ENCODE measurements around the gene SLC6A19.

Gene SLC6A19

GRCh38 chr5:1218351-1219080, 17.1 kb downstream of the SLC6A19 start:
- Mint-ChIP-seq H3K36me3 (ENCODE audit: low read depth) (no peaks in the 10 kb centered on the region), H3K4me1 (ENCODE audit: low read depth) (no peaks in the 10 kb centered on the region), H3K4me3 (no peak overlapping the region), H3K27me3 (ENCODE audit: low read depth) (no peaks in the 10 kb centered on the region), H3K27ac (no peak overlapping the region), H3K9me3 (no peaks in the 10 kb centered on the region)
- DNase-seq (ENCODE audit: low spot score), result no peak

GRCh38 chr5:1219098-1219767, 17.8 kb downstream of the SLC6A19 start:
- Mint-ChIP-seq H3K27ac (no peak overlapping the region), H3K27me3 (ENCODE audit: low read depth) (no peaks in the 10 kb centered on the region), H3K9me3 (no peaks in the 10 kb centered on the region), H3K36me3 (ENCODE audit: low read depth) (no peaks in the 10 kb centered on the region), H3K4me3 (no peak overlapping the region), H3K4me1 (ENCODE audit: low read depth) (no peaks in the 10 kb centered on the region)
- DNase-seq (ENCODE audit: low spot score), result no peak

- Mint-ChIP-seq H3K4me1 (ENCODE audit: low read depth) (no peaks in the 10 kb centered on the region), H3K36me3 (ENCODE audit: low read depth) (no peaks in the 10 kb centered on the region), H3K4me3 (no peak overlapping the region), H3K9me3 (no peaks in the 10 kb centered on the region), H3K27ac (no peak overlapping the region), H3K27me3 (ENCODE audit: low read depth) (no peaks in the 10 kb centered on the region)
- DNase-seq (ENCODE audit: low spot score), result no peak
These were observed 18.3 kb downstream of the SLC6A19 start for GRCh38 chr5:1219768-1220100.

- Mint-ChIP-seq H3K27me3 (ENCODE audit: low read depth) (no peaks in the 10 kb centered on the region), H3K27ac (no peak overlapping the region), H3K9me3 (no peaks in the 10 kb centered on the region), H3K36me3 (ENCODE audit: low read depth) (no peaks in the 10 kb centered on the region), H3K4me1 (ENCODE audit: low read depth) (no peaks in the 10 kb centered on the region), H3K4me3 (no peak overlapping the region)
- no peak for DNase-seq (ENCODE audit: low spot score)
These were observed 19.0 kb downstream of the SLC6A19 start for GRCh38 chr5:1220351-1220750.

- Mint-ChIP-seq H3K36me3 (ENCODE audit: low read depth) (no peaks in the 10 kb centered on the region), H3K9me3 (no peaks in the 10 kb centered on the region), H3K27ac (no peak overlapping the region), H3K4me3 (no peak overlapping the region), H3K4me1 (ENCODE audit: low read depth) (no peaks in the 10 kb centered on the region), H3K27me3 (ENCODE audit: low read depth) (no peaks in the 10 kb centered on the region)
- no peak for DNase-seq (ENCODE audit: low spot score)
These were observed 19.4 kb downstream of the SLC6A19 start for GRCh38 chr5:1220831-1221230.

GRCh38 chr5:1221721-1222120, 20.3 kb downstream of the SLC6A19 start:
- no peak for DNase-seq (ENCODE audit: low spot score)
- Mint-ChIP-seq H3K4me1 (ENCODE audit: low read depth) (no peaks in the 10 kb centered on the region), H3K27me3 (ENCODE audit: low read depth) (no peaks in the 10 kb centered on the region), H3K4me3 (no peak overlapping the region), H3K9me3 (no peaks in the 10 kb centered on the region), H3K36me3 (ENCODE audit: low read depth) (no peaks in the 10 kb centered on the region), H3K27ac (no peak overlapping the region)

- H3K27ac Mint-ChIP-seq, result no peak overlapping the region
These were observed 20.8 kb downstream of the SLC6A19 start for GRCh38 chr5:1222147-1222546.

GRCh38 chr5:1222621-1223277, 21.4 kb downstream of the SLC6A19 start:
- Mint-ChIP-seq H3K27ac (no peak overlapping the region), H3K27me3 (ENCODE audit: low read depth) (no peaks in the 10 kb centered on the region), H3K4me3 (no peak overlapping the region), H3K9me3 (no peaks in the 10 kb centered on the region), H3K36me3 (ENCODE audit: low read depth) (no peaks in the 10 kb centered on the region), H3K4me1 (ENCODE audit: low read depth) (no peaks in the 10 kb centered on the region)
- no peak for DNase-seq (ENCODE audit: low spot score)

More at GRCh38 chr5:1222147-1222546, 20.8 kb downstream of the SLC6A19 start:
- Mint-ChIP-seq H3K4me3 (no peak overlapping the region), H3K9me3 (no peaks in the 10 kb centered on the region), H3K27me3 (ENCODE audit: low read depth) (no peaks in the 10 kb centered on the region), H3K4me1 (ENCODE audit: low read depth) (no peaks in the 10 kb centered on the region), H3K36me3 (ENCODE audit: low read depth) (no peaks in the 10 kb centered on the region)
- no peak for DNase-seq (ENCODE audit: low spot score)

- Mint-ChIP-seq H3K4me3 (no peak overlapping the region), H3K4me1 (ENCODE audit: low read depth) (no peaks in the 10 kb centered on the region)
These were observed 21.9 kb downstream of the SLC6A19 start for GRCh38 chr5:1223278-1223670.

GRCh38 chr5:1224631-1225030, 23.2 kb downstream of the SLC6A19 start:
- Mint-ChIP-seq H3K9me3 (no peaks in the 10 kb centered on the region), H3K4me1 (ENCODE audit: low read depth) (no peaks in the 10 kb centered on the region), H3K36me3 (ENCODE audit: low read depth) (no peaks in the 10 kb centered on the region), H3K27ac (no peak overlapping the region), H3K4me3 (no peak overlapping the region), H3K27me3 (ENCODE audit: low read depth) (peaks cover 7% of the 10 kb centered on the region)
- no peak for DNase-seq (ENCODE audit: low spot score)

More at GRCh38 chr5:1223278-1223670, 21.9 kb downstream of the SLC6A19 start:
- DNase-seq (ENCODE audit: low spot score), result no peak
- Mint-ChIP-seq H3K9me3 (no peaks in the 10 kb centered on the region), H3K36me3 (ENCODE audit: low read depth) (no peaks in the 10 kb centered on the region), H3K27me3 (ENCODE audit: low read depth) (no peaks in the 10 kb centered on the region), H3K27ac (no peak overlapping the region)

- no peak within 1 kb of the TSS for H3K27ac Mint-ChIP-seq
These were observed 23.7 kb downstream of the SLC6A19 start, which contains the start of gene SLC6A18 for GRCh38 chr5:1225081-1225480. Gene SLC6A18 (plus strand): TSS chr5:1225381. CDS start chr5:1225478, 97 bp downstream.

GRCh38 chr5:1226231-1226630, 24.8 kb downstream of the SLC6A19 start:
- Mint-ChIP-seq H3K27ac (no peak overlapping the region), H3K36me3 (ENCODE audit: low read depth) (no peaks in the 10 kb centered on the region), H3K27me3 (ENCODE audit: low read depth) (peaks cover 12% of the 10 kb centered on the region), H3K4me3 (no peak overlapping the region), H3K4me1 (ENCODE audit: low read depth) (no peaks in the 10 kb centered on the region), H3K9me3 (no peaks in the 10 kb centered on the region)
- no peak for DNase-seq (ENCODE audit: low spot score)

More at GRCh38 chr5:1225081-1225480, 23.7 kb downstream of the SLC6A19 start, which contains the start of gene SLC6A18:
- H3K4me3 Mint-ChIP-seq, result no peak within 1 kb of the TSS
- H3K9me3 Mint-ChIP-seq, result no peaks in the 10 kb centered on the region
- no peaks in the 10 kb centered on the region for H3K36me3 Mint-ChIP-seq (ENCODE audit: low read depth)
- no peaks in the 10 kb centered on the region for H3K4me1 Mint-ChIP-seq (ENCODE audit: low read depth)
- DNase-seq (ENCODE audit: low spot score), result no peak
- H3K27me3 Mint-ChIP-seq (ENCODE audit: low read depth), result peaks cover 9% of the 10 kb centered on the region

- H3K27ac Mint-ChIP-seq, result no peak overlapping the region
These were observed 25.6 kb downstream of the SLC6A19 start for GRCh38 chr5:1226839-1227581.

GRCh38 chr5:1227667-1228066, 26.3 kb downstream of the SLC6A19 start:
- H3K36me3 Mint-ChIP-seq (ENCODE audit: low read depth), result no peaks in the 10 kb centered on the region
- H3K4me3 Mint-ChIP-seq, result no peak overlapping the region
- H3K4me1 Mint-ChIP-seq (ENCODE audit: low read depth), result no peaks in the 10 kb centered on the region
- no peak overlapping the region for H3K27ac Mint-ChIP-seq
- H3K9me3 Mint-ChIP-seq, result no peaks in the 10 kb centered on the region
- DNase-seq (ENCODE audit: low spot score), result no peak
- H3K27me3 Mint-ChIP-seq (ENCODE audit: low read depth), result peaks cover 12% of the 10 kb centered on the region

More at GRCh38 chr5:1226839-1227581, 25.6 kb downstream of the SLC6A19 start:
- Mint-ChIP-seq H3K9me3 (no peaks in the 10 kb centered on the region), H3K4me1 (ENCODE audit: low read depth) (no peaks in the 10 kb centered on the region), H3K27me3 (ENCODE audit: low read depth) (peaks cover 12% of the 10 kb centered on the region), H3K36me3 (ENCODE audit: low read depth) (no peaks in the 10 kb centered on the region), H3K4me3 (no peak overlapping the region)
- DNase-seq (ENCODE audit: low spot score), result no peak
